ENCODE results near the gene ZNF775. TPM values are rescaled to one million over a fixed set of nuclear protein-coding genes. Genes with fewer than 3 reads are reported as not detected.

The ZNF775 gene
- total and polyA plus RNA-seq, 2 of the 13 experiments (the other 11 are each of a cell fraction or from before 2014, with no cell fraction given), result 3.1 to 3.2 TPM

DNA sequence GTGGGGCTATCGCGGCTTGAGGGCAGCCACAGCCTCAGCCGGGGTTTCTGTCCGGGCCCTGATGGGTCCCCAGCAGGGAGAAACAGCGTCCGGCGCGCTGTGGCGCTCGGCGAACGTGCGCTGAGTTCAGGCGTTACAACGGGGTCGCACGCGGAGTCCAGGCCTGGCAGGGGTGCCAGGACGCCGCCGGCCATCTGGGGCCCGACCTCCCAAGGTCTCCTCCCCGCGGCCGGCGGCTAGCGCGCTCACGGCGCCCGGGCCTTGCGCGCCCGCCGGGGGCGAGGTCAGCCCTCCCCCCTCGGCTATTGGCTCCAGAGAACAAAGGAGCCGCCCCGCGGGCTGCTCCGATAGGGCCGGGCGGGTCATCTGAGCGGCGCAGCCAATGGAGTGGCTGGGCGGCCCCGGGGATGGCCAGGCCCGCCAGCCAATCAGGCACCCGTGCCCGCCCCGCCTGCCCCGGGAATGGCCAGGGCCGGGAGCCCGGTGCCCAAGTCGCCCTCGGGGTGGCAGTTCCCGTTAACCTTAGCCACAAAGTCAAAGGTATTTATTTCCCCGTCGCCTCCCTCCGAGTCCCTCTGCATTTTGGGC, at the start of gene ZNF775 (continued):
- TF ChIP-seq, protein P1, sequence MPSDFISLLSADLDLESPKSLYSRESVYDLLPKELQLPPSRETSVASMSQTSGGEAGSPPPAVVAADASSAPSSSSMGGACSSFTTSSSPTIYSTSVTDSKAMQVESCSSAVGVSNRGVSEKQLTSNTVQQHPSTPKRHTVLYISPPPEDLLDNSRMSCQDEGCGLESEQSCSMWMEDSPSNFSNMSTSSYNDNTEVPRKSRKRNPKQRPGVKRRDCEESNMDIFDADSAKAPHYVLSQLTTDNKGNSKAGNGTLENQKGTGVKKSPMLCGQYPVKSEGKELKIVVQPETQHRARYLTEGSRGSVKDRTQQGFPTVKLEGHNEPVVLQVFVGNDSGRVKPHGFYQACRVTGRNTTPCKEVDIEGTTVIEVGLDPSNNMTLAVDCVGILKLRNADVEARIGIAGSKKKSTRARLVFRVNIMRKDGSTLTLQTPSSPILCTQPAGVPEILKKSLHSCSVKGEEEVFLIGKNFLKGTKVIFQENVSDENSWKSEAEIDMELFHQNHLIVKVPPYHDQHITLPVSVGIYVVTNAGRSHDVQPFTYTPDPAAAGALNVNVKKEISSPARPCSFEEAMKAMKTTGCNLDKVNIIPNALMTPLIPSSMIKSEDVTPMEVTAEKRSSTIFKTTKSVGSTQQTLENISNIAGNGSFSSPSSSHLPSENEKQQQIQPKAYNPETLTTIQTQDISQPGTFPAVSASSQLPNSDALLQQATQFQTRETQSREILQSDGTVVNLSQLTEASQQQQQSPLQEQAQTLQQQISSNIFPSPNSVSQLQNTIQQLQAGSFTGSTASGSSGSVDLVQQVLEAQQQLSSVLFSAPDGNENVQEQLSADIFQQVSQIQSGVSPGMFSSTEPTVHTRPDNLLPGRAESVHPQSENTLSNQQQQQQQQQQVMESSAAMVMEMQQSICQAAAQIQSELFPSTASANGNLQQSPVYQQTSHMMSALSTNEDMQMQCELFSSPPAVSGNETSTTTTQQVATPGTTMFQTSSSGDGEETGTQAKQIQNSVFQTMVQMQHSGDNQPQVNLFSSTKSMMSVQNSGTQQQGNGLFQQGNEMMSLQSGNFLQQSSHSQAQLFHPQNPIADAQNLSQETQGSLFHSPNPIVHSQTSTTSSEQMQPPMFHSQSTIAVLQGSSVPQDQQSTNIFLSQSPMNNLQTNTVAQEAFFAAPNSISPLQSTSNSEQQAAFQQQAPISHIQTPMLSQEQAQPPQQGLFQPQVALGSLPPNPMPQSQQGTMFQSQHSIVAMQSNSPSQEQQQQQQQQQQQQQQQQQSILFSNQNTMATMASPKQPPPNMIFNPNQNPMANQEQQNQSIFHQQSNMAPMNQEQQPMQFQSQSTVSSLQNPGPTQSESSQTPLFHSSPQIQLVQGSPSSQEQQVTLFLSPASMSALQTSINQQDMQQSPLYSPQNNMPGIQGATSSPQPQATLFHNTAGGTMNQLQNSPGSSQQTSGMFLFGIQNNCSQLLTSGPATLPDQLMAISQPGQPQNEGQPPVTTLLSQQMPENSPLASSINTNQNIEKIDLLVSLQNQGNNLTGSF (CRISPR knock-in tag; IDR thresholded peaks at IDR 0.05), result no peak
- TF ChIP-seq ZNF530 (CRISPR knock-in tag; IDR thresholded peaks at IDR 0.05; ENCODE audit: low read depth) (no peak), HDAC6 (IDR thresholded peaks at IDR 0.05; ENCODE audit: low read depth, low read length) (no peak), FOSL1 (CRISPR knock-in tag; IDR thresholded peaks at IDR 0.05; ENCODE audit: borderline replicate concordance) (no peak), PTBP1 (IDR thresholded peaks at IDR 0.05; ENCODE audit: low read depth, low read length, poor library complexity, severe bottlenecking) (no peak), NFIC (IDR thresholded peaks at IDR 0.05; ENCODE audit: low read length) (no peak), ZNF335 (CRISPR knock-in tag; IDR thresholded peaks at IDR 0.05) (no peak), ELF1 (CRISPR knock-in tag; IDR thresholded peaks at IDR 0.05) (no peak), ZNF441 (CRISPR knock-in tag; IDR thresholded peaks at IDR 0.05; ENCODE audit: borderline replicate concordance) (no peak), SMYD3 (CRISPR knock-in tag; IDR thresholded peaks at IDR 0.05) (no peak), ZNF10 (CRISPR knock-in tag; IDR thresholded peaks at IDR 0.05; ENCODE audit: borderline replicate concordance, low read depth) (no peak), SOX6 (IDR thresholded peaks at IDR 0.05) (no peak), SOX6 (CRISPR knock-in tag; IDR thresholded peaks at IDR 0.05) (no peak; the same call in 1 of the 2 replicates)
- TF ChIP-seq, protein P2, sequence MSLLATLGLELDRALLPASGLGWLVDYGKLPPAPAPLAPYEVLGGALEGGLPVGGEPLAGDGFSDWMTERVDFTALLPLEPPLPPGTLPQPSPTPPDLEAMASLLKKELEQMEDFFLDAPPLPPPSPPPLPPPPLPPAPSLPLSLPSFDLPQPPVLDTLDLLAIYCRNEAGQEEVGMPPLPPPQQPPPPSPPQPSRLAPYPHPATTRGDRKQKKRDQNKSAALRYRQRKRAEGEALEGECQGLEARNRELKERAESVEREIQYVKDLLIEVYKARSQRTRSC (CRISPR knock-in tag; IDR thresholded peaks at IDR 0.05; ENCODE audit: low read depth), result no peak
- TF ChIP-seq, protein P3, sequence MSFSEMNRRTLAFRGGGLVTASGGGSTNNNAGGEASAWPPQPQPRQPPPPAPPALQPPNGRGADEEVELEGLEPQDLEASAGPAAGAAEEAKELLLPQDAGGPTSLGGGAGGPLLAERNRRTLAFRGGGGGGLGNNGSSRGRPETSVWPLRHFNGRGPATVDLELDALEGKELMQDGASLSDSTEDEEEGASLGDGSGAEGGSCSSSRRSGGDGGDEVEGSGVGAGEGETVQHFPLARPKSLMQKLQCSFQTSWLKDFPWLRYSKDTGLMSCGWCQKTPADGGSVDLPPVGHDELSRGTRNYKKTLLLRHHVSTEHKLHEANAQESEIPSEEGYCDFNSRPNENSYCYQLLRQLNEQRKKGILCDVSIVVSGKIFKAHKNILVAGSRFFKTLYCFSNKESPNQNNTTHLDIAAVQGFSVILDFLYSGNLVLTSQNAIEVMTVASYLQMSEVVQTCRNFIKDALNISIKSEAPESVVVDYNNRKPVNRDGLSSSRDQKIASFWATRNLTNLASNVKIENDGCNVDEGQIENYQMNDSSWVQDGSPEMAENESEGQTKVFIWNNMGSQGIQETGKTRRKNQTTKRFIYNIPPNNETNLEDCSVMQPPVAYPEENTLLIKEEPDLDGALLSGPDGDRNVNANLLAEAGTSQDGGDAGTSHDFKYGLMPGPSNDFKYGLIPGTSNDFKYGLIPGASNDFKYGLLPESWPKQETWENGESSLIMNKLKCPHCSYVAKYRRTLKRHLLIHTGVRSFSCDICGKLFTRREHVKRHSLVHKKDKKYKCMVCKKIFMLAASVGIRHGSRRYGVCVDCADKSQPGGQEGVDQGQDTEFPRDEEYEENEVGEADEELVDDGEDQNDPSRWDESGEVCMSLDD (CRISPR knock-in tag; IDR thresholded peaks at IDR 0.05; ENCODE audit: borderline replicate concordance), result peak; percentile 62
- TF ChIP-seq, protein P4, sequence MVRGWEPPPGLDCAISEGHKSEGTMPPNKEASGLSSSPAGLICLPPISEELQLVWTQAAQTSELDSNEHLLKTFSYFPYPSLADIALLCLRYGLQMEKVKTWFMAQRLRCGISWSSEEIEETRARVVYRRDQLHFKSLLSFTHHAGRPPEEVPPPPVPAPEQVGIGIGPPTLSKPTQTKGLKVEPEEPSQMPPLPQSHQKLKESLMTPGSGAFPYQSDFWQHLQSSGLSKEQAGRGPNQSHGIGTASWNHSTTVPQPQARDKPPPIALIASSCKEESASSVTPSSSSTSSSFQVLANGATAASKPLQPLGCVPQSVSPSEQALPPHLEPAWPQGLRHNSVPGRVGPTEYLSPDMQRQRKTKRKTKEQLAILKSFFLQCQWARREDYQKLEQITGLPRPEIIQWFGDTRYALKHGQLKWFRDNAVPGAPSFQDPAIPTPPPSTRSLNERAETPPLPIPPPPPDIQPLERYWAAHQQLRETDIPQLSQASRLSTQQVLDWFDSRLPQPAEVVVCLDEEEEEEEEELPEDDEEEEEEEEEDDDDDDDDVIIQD (CRISPR knock-in tag; IDR thresholded peaks at IDR 0.05; ENCODE audit: low read depth), result no peak
